GM21619 (cell line): ENCODE measurements around the gene EFHB.
"Not testable (repeated sequence)": the region's sequence is repeated elsewhere in the genome, so short reads cannot be mapped to it uniquely, and the experiment has no call there.

Experiments
- ATAC-seq: cut with Tn5 transposase; IDR thresholded peaks from one replicate; pipeline ENCODE4 v1.9.1; 2021; ENCODE audit not compliant: unreplicated experiment

Gene EFHB

DNA sequence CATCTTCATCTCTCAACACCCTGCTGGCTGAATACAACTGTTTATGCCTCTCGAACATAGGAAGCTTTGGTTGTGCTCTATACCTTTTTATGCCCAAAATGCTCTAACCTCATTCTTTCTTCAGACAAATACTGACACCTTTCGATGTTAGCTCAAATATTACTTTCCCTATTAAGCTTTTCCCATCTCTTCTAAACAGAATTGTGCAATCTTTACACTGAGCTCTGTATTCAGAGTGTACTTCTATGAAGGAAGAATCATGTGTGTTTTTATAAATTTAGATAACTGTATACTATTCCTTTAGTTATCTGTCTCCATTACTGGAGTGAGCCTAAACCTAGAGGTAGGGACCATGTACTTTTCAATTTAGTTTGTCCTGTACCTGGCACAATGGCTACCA lies 1.6 kb downstream of the EFHB start:
- ATAC-seq = no peak

DNA sequence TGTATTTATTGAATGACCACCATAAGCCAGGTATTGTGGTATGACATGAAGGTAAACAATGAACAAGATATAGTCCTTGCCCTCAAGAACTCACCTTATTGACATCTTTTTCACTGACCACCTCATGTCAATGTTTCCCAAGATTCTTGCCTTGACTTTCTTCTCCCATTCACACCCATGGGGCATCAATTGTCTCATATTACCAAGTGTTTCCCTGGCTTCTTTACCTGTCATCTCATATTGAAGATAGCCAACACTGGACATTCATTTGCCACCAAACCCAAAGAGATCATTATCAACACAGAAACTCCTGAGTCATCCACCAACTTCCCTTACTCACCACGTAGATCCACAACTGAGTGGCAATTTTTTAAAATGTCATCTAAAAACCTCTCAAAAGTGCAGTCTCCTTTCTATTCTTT lies 2.2 kb downstream of the EFHB start:
- ATAC-seq = peak; percentile 32

DNA sequence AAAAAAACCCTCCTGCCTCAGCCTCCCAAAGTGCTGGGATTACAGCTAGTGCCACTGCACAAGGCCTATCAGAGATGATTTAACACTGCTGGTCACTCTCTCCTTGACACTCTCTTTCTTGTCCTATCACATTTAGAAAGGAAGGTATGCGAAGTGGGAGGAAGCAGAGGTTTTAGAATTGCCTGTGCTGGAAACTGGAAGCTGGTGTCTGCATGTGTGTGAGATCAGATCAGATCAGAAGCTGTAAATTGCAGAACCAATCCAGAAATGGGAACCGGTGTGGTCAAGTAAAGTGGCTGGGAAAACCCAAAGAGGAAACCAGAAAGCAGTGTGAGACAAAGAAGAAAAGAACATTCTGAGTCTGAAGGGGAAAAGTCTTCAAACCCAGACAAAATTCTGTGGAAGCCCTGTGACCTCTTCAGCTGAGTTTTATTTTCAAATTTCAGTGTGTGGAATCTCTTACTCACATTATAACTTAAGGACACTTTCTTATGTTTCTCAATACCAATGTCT lies 2.8 kb downstream of the EFHB start:
- peak; percentile 87 for ATAC-seq

DNA sequence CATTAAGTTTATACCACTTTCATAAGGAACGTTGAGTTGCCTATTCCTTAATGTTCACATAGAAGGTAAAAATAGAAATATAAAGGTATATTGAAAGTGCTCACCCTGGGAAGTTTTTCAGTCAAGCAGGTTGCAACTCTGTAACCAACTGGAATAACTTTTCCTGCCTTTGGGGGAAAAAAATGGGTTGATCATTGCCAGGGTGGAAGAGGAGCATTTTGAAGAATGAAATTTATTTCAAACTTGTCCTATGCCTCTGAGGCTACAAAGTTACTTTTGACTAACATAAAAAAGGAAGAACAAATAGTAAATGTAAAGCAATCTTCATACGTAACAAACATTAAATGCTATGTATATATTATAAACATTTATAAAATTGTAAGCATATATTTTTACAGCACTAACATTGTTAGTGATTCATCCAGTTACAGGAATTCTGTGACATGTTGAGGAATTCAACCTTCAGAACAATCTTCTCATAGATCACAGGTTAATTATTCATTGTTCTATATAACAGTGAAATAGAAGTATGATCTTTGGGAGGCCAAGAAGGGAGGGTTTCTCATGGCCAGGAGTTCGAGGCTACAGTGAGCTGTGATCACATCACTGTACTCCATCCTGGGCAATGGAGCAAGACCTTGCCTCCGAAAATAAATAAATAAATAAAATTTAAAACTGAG lies 13.5 kb downstream of the EFHB start:
- no peak for ATAC-seq

DNA sequence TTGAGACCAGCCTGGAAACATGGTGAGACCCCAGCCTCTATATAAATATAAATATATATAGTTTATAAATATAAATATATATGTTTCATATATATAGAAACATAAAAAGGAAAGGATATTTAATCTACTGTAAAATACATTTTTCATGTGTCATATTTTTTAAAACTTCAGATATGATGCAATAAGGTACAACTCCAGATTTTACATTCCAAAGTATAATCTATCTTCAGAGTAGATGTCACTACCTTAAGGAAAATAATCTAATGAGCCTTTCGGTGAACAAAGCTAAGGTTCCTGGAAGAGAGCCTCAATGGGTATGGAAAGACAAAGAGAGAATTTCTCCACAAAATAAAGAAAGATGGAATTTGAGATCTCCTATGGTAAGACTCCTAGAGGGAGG lies 16.9 kb downstream of the EFHB start:
- no peak for ATAC-seq

- ATAC-seq = no peak
Observed at GRCh38 chr3:19911452-19911851, 22.6 kb downstream of the EFHB start.

GRCh38 chr3:19907523-19907922 lies 26.5 kb downstream of the EFHB start:
- ATAC-seq = no peak

DNA sequence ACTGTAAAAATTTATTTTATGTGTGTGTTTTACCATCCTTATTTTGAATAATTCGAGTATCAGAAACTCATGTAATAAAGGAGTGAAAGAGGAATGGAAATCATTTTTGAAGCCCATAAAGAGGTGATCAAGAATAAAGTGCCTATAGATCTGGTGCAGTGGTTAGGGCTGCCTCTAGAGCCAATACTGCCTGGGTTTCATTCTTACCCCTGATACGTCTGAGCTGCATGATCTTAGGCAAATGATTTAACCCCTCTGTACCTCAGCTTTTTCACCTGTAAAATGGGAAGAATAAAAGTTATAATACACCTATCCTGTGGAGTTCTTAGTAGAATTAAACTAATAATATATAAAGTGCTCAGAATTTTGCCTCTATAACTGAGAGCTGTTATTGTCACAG lies 30.4 kb downstream of the EFHB start:
- ATAC-seq = no peak

GRCh38 chr3:19901918-19902317 lies 32.1 kb downstream of the EFHB start:
- ATAC-seq = no peak

DNA sequence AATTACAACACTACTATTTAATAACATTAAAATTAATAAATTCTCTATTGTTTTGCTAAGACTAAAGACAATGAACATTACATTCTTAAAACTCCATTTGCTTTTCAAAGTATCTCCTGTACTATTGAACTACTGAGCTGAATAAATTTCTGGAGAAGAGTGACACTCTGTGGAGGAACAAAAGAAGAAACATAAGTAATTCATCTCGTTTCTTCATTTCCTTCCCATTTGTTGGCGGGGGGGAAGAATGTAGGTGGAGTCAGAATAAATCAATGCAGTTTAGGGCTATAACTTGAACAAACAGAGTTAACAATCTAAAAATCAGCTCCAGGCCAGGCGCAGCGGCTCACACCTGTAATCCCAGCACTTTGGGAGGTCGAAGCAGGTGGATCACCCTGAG lies 32.7 kb downstream of the EFHB start:
- ATAC-seq = no peak

DNA sequence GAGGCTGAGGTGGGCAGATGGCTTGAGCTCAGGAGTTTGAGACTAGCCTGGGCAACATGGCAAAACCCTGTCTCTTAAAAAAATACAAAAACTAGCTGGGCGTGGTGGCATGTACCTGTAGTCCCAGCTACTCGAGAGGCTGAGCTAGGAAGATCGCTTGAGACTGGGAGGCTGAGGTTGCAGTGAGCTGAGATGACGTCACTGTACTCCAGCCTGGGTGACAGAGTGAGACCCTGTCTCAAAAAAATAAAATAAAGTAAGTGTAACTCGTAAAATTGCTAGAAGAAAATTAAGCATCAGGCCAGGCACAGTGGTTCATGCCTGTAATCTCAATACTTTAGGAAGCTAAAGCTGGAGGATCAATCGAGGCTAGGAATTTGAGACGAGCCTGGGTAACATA lies 34.2 kb downstream of the EFHB start:
- not testable (repeated sequence) for ATAC-seq

- ATAC-seq = no peak
Observed at GRCh38 chr3:19899264-19899663, 34.8 kb downstream of the EFHB start.

DNA sequence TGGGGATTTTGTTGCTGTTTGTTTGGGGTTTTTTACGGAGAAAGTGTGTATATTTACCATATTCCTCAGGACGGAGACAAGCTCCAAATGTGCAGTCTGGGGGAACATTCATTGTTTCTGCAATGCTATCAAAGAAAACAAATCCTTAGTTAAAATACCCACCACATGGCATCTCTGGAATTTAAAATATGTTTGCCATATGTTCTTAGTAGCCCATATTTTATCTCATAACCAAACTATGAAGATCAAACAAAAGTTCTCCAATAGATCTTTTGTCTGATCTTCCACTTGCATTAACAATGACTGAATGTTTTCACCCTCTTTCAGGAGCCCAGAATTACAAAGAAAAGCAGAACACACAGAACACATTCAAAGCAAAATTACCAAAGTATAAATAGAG lies 35.3 kb downstream of the EFHB start:
- ATAC-seq = no peak

DNA sequence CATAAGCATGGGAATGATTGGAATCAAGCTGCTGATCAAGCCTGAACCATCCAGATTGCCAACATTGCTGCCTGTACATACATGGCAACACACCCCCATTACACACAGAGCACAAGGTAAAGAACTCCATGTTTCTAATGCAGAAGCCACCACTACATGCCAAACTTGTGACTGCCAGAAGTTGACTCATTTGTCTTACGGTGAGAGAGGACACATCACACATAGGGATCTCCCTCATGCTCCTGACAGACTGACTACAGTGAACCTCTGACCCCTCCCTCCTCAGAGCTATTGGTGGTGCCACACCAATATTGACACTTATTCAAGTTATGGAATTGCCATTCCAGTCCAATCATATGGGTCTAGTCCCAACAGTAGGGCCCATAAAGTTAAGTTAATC lies 42.3 kb downstream of the EFHB start:
- no peak for ATAC-seq

DNA sequence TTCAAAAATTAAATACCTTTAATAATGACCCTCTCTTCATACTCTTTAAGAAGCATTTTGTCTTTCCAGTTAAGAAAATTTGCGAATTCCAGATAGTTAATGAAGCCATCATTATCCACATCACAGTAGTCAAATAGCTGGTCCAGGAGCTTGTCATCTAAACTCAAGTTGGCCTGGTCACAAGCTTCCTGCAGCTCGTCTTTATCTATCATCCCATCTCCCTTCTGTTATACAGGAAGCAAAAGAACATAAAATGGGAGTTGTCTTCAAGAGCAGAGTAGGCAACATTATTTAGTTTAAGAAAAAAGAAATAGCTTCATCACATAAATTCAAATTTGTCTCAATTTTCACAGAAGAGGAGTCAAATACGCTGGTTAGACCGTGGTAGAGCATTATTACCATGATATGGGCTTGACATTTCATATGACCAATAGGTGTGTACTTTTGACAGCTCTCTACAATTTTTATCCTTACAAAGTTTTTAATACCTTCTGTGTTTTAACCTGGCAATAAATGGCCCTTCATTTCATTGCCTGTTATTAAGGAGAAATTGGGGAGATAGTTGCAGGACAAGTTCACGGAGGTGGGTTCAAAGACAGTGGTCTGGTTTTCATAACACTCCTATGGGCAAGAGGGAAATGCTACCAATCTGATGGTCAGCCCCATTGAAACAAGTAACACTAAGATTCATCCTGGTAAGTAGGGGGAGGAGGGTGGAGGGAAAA lies 45.4 kb downstream of the EFHB start:
- no peak for ATAC-seq

- ATAC-seq = not testable (repeated sequence)
Observed at GRCh38 chr3:19887122-19887521, 46.9 kb downstream of the EFHB start.

GRCh38 chr3:19886404-19886803 lies 47.6 kb downstream of the EFHB start:
- ATAC-seq = no peak

GRCh38 chr3:19885468-19885867 lies 48.5 kb downstream of the EFHB start:
- ATAC-seq = peak; percentile 50

DNA sequence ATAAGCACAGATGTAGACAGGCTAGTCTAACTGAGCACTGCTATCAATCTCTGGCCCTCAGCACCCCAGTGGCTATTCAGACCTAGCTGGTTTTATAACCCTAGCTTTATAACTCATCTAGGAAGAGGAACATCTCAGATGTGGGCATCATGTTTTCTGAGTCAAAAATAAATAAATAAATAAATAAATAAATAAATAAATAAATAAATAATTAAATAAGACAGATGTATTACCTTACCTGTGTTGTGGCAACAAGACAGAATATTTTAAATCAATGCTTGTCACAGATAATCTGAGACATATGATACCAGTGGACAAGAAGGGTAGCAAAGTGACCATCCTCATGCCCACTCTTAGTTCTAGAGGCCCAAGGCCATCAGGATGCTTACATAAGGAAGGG lies 52.2 kb downstream of the EFHB start:
- no peak for ATAC-seq

- ATAC-seq = no peak
Observed at GRCh38 chr3:19881036-19881435, 53.0 kb downstream of the EFHB start.

- ATAC-seq = no peak
Observed at GRCh38 chr3:19877656-19878055, 56.4 kb downstream of the EFHB start.

DNA sequence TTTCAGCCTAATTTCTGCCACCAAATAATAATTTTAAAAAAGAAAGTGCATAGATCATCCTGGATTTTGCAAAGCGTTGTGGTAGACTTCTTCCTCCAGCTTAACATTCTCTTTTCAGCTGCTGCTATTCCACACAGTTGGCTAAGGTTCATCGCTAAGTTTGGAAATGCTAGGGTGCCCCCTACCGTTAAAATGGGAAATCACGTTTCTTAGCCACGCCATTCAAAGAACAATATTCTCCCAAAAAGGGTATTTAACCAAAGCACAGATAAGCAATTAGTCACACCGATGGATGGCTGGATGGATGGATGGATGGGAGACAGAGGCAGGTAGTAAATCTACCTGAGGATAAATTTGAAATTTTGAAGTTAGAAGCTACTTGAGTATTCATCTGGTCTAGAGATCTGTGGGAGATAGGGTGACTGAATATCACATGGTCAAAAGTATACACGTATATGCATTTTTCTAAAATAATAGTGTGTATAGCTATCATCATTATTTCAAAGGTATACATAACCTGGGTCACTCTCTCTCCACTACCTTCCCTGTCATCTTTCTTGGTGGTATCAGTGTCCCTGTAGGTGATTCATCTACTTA lies 67.2 kb downstream of the EFHB start:
- ATAC-seq = peak; percentile 93
